Loucy (cell line): ENCODE measurements around the gene ARSI.

Experiments used
- H2AFZ ChIP-seq: fragments of 200-600 bp; sonication (generic); 2 replicates; pipeline ENCODE4 v1.6.0; 2016; ENCODE audit warnings: antibody characterized with exemption, mild to moderate bottlenecking, low read length, moderate library complexity
- H3F3A ChIP-seq: fragments of 200-600 bp; 2 replicates; pipeline ENCODE4 v1.6.0; 2016; ENCODE audit warnings: antibody characterized with exemption, low read depth, mild to moderate bottlenecking
- H3K27me3 ChIP-seq: fragments of 200-600 bp; sonication (generic); 2 replicates; pipeline ENCODE4 v1.6.1; 2014; ENCODE audit warnings: low read length, mild to moderate bottlenecking; ENCODE audit not compliant: insufficient read depth, poor library complexity, severe bottlenecking
- H3K36me3 ChIP-seq: fragments of 200-600 bp; sonication (generic); 2 replicates; pipeline ENCODE4 v1.6.1; 2016; ENCODE audit warnings: low read length; ENCODE audit not compliant: insufficient read depth
- H3K4me1 ChIP-seq: fragments of 200-600 bp; sonication (generic); 2 replicates; pipeline ENCODE4 v1.5.1; 2014; ENCODE audit warnings: low read length, mild to moderate bottlenecking; ENCODE audit not compliant: insufficient read depth, poor library complexity, severe bottlenecking
- H3K4me2 ChIP-seq: fragments of 200-600 bp; sonication (generic); 2 replicates; pipeline ENCODE4 v1.6.0; 2014; ENCODE audit warnings: antibody characterized with exemption, low read length, low read depth, mild to moderate bottlenecking; ENCODE audit not compliant: poor library complexity, severe bottlenecking
- H3K4me3 ChIP-seq: fragments of 200-600 bp; sonication (generic); 2 replicates; pipeline ENCODE4 v1.5.1; 2014; ENCODE audit warnings: low read length, mild to moderate bottlenecking, mixed read lengths; ENCODE audit not compliant: poor library complexity, severe bottlenecking
- H3K79me2 ChIP-seq: fragments of 200-600 bp; sonication (generic); 2 replicates; pipeline ENCODE4 v1.6.1; 2014; ENCODE audit warnings: low read length; ENCODE audit not compliant: insufficient read depth
- H3K9ac ChIP-seq: fragments of 200-600 bp; sonication (generic); 2 replicates; pipeline ENCODE4 v1.6.0; 2014; ENCODE audit warnings: mild to moderate bottlenecking, low read depth, low read length, moderate library complexity; ENCODE audit not compliant: poor library complexity, severe bottlenecking
- H3K9me2 ChIP-seq: fragments of 200-600 bp; sonication (generic); replicated peaks from 2 replicates; pipeline ENCODE4 v1.6.1; 2016; ENCODE audit warnings: low read depth, low read length, mixed read lengths
- H3K9me3 ChIP-seq: fragments of 200-600 bp; sonication (generic); 2 replicates; pipeline ENCODE4 v1.6.1; 2014; ENCODE audit warnings: mild to moderate bottlenecking, antibody characterized with exemption, low read length, low read depth; ENCODE audit not compliant: insufficient read depth
- H4K20me1 ChIP-seq: fragments of 200-600 bp; sonication (generic); 2 replicates; pipeline ENCODE4 v1.6.0; 2014; ENCODE audit warnings: antibody characterized with exemption, low read length, mild to moderate bottlenecking; ENCODE audit not compliant: insufficient read depth, poor library complexity, severe bottlenecking
- EZH2phosphoT487 ChIP-seq: fragments of 200-600 bp; IDR thresholded peaks from 2 replicates; pipeline ENCODE4 v1.6.1; 2018; ENCODE audit warnings: antibody characterized with exemption, mild to moderate bottlenecking, moderate library complexity, borderline replicate concordance
- TF ChIP-seq, protein P1 (sequence below): fragments of 200-600 bp; sonication (generic); conservative IDR thresholded peaks from 2 replicates; pipeline ENCODE4 v1.5.1; 2014; ENCODE audit warnings: mild to moderate bottlenecking, antibody characterized with exemption, low read length

Gene ARSI

DNA sequence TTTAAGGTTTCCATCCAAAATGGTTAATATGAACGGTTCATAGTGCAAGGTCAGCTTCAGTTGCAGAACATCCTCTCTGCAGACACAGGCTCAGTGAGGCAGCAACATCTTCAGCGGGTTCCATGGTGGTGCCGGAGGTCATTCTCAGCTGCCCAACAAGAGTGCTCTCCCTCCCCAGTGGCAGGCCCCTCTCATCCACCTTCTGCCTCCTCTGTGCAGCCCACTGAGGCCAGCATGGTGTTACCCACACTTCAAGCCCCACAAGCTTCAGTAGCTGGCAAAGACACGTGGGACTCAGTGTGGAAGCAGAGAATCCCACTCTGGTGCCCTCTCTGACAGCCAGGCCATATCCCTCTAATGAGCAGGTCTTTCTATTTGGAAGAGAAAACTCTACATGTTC lies 4.1 kb upstream of the ARSI start:
- Histone ChIP-seq H3K79me2 (no peaks in the 10 kb centered on the region), H3K4me2 (no peak overlapping the region), H3K36me3 (no peaks in the 10 kb centered on the region), H2AFZ (no peak overlapping the region), H3K9ac (no peak overlapping the region), H3K9me2 (no peaks in the 10 kb centered on the region), H3K4me3 (no peak overlapping the region), H3K9me3 (no peaks in the 10 kb centered on the region), H3K4me1 (no peaks in the 10 kb centered on the region), H3K27me3 (no peaks in the 10 kb centered on the region), H4K20me1 (no peaks in the 10 kb centered on the region), H3F3A (no peaks in the 10 kb centered on the region)
- no peak for TF ChIP-seq EZH2phosphoT487
- TF ChIP-seq, protein P1, sequence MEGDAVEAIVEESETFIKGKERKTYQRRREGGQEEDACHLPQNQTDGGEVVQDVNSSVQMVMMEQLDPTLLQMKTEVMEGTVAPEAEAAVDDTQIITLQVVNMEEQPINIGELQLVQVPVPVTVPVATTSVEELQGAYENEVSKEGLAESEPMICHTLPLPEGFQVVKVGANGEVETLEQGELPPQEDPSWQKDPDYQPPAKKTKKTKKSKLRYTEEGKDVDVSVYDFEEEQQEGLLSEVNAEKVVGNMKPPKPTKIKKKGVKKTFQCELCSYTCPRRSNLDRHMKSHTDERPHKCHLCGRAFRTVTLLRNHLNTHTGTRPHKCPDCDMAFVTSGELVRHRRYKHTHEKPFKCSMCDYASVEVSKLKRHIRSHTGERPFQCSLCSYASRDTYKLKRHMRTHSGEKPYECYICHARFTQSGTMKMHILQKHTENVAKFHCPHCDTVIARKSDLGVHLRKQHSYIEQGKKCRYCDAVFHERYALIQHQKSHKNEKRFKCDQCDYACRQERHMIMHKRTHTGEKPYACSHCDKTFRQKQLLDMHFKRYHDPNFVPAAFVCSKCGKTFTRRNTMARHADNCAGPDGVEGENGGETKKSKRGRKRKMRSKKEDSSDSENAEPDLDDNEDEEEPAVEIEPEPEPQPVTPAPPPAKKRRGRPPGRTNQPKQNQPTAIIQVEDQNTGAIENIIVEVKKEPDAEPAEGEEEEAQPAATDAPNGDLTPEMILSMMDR = no peak

- Histone ChIP-seq H3K9me2 (no peaks in the 10 kb centered on the region), H3K79me2 (no peaks in the 10 kb centered on the region), H3F3A (no peaks in the 10 kb centered on the region), H3K4me3 (no peak overlapping the region), H4K20me1 (no peaks in the 10 kb centered on the region), H3K9ac (no peak overlapping the region), H3K4me1 (no peaks in the 10 kb centered on the region), H2AFZ (peak overlapping the region; percentile 54; the same call in 1 of the 2 replicates), H3K4me2 (no peak overlapping the region), H3K9me3 (no peaks in the 10 kb centered on the region), H3K36me3 (no peaks in the 10 kb centered on the region), H3K27me3 (no peaks in the 10 kb centered on the region)
- TF ChIP-seq, protein P1 = no peak
- TF ChIP-seq EZH2phosphoT487 = no peak
These were observed 2.9 kb upstream of the ARSI start for GRCh38 chr5:150305557-150305956.

- Histone ChIP-seq H2AFZ (peak overlapping the region; percentile 54; the same call in 1 of the 2 replicates), H3F3A (no peaks in the 10 kb centered on the region), H3K4me1 (no peaks in the 10 kb centered on the region), H3K27me3 (no peaks in the 10 kb centered on the region), H4K20me1 (no peaks in the 10 kb centered on the region), H3K9me3 (no peaks in the 10 kb centered on the region), H3K4me2 (no peak overlapping the region), H3K79me2 (no peaks in the 10 kb centered on the region), H3K36me3 (no peaks in the 10 kb centered on the region), H3K4me3 (no peak overlapping the region), H3K9ac (no peak overlapping the region), H3K9me2 (no peaks in the 10 kb centered on the region)
- TF ChIP-seq, protein P1 = no peak
- TF ChIP-seq EZH2phosphoT487 = no peak
These were observed 2.4 kb upstream of the ARSI start for GRCh38 chr5:150305095-150305494.
